Placental pericyte (primary cell): Measurements from ENCODE around the gene ETFRF1. TPM values are rescaled to one million over a fixed set of nuclear protein-coding genes. Genes with fewer than 3 reads are reported as not detected.

ENCODE experiments used
- total RNA-seq: library from RNA; depleted of rRNA; stranded (reverse); fragments of >200 nt; gene quantifications from 2 replicates; pipeline ENCODE4 v1.2.3, GENCODE V29; 2012

The ETFRF1 gene, protein sequence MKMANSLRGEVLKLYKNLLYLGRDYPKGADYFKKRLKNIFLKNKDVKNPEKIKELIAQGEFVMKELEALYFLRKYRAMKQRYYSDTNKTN
- 15.1 and 17.2 TPM in 2 replicates for total RNA-seq

DNA sequence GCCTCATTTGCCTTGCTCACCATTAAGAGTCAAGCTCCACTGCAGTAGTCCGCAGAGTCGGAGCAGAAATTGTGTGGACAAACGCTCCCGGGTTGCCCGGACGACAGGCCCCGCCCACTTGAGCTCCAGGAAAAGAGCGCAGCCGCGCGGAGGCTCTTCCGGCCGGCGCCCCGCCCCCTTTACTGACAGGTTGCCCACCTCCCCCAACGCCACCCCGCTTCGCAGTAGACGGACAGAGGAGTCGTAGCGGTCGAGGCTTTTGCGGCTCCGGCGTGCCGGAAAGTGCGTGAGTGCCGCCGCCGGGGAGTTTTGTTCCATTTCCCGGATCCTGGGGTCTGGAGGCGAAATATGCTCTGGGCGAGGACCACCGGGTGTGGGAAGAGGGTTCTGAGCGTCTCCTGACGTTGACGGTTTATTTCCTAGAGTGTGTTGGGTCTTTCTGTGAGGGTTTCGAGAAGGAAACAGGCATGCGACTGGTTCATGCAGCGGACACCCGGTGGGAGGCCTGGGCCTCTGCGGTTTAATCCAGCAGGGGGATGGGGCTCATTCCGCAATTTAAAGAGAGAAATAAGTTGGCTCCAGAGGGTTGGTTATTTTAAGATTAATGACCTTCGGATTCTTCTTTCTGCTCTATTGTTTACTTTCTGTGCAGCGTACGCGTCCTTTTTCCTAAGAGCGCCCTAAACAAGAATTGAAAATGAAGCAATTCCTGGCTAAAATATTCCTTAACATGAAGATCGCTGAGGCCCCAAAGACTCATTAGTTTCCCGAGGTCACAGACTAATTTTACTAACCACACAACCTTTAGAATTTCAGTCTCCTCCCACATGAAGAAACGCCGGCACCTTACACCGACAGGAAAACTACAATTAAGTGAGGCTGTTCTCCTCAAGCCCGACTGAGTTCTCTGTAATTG lies at the start of gene ETFRF1, which contains the start of gene DNAI7:
Gene ETFRF1, plus strand, starts transcription at position 182 of the 916 bp plus-strand sequence. CDS start 8,720 bp downstream, outside the sequence.
Gene DNAI7, minus strand, starts transcription at position 105 of the 916 bp plus-strand sequence. Its CDS starts 82 bp downstream, at position 23.

GRCh38 chr12:25250744-25251730 lies 56.0 kb downstream of the ETFRF1 start, which contains the start of gene KRAS:
Gene KRAS, minus strand, starts transcription at chr12:25250929.

Other genes with a start within 250 kb of the ETFRF1 start
- 229 and 318 TPM in 2 replicates for gene BCAT1, start 246.1 kb upstream of the ETFRF1 start, total RNA-seq
- 0.22 TPM in 1 of 2 replicates, not detected in the other for gene DNAI7, start 77 bp upstream of the ETFRF1 start, total RNA-seq
- gene KRAS, start 55.7 kb downstream of the ETFRF1 start, total RNA-seq = 9.4 and 19.2 TPM in 2 replicates